GM19397 (cell line): ENCODE measurements around the gene CCDC160.

ENCODE experiments used
- ATAC-seq: cut with Tn5 transposase; IDR thresholded peaks from one replicate; pipeline ENCODE4 v1.9.1; 2021; ENCODE audit warnings: mild to moderate bottlenecking, moderate library complexity; ENCODE audit not compliant: unreplicated experiment

Gene CCDC160

GRCh38 chrX:134294548-134294947, 57.6 kb downstream of the CCDC160 start:
- ATAC-seq: no peak
